ENCODE results near the gene UBA5.
A peak's percentile ranks its signal among the peaks of the same experiment; 100 is the strongest.
"Not testable (repeated sequence)": the region's sequence is repeated elsewhere in the genome, so short reads cannot be mapped to it uniquely, and the experiment has no call there.

Gene UBA5

GRCh38 chr3:132660052-132660810, at the start of gene UBA5:
Gene UBA5 (plus strand): TSS chr3:132660329. CDS start chr3:132660538, 209 bp downstream.
- peak; percentile 84 to 85 for DNase-seq

- DNase-seq = not testable (repeated sequence)
These were observed 44.8 kb upstream of the UBA5 start for GRCh38 chr3:132615301-132615700.

DNA sequence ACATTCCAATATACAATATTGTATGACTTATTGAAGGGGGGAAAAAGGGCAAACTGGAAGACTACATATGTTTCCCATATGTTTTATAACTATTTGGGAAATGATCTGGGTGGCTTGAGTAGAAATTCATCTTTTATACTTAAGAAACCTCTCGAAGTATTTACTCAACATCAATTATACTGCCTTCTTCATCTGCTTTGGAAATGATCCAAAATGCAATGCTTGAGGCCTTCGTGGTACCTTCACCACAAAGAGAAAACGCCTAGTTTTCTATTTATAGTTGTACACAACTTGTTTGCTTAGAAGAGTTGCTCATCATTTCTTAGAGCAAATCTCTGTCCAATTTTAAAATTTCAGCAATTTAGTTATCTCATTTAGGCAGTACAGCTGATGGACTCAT, 44.2 kb upstream of the UBA5 start:
- DNase-seq = no peak

DNA sequence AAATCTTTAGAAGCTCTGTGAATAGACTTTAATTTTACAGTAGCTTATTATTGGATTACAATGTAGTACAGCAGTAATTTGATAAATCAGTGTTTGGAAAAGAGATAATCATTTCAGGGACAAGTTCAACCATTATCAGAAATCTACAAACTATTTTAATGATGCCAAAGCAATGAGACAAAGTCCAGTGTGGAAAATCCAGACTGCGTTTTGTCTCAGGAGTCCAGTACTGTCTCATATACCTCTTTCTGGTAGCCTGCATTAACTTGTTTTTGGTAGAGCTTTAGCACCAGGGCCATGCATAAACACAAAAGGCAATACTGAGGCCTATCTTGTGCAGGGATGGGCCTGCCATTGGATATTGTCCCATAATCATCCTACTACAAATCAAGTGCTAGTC, 43.3 kb upstream of the UBA5 start:
- no peak for DNase-seq

- DNase-seq = no peak
These were observed 38.0 kb upstream of the UBA5 start for GRCh38 chr3:132622148-132622547.

DNA sequence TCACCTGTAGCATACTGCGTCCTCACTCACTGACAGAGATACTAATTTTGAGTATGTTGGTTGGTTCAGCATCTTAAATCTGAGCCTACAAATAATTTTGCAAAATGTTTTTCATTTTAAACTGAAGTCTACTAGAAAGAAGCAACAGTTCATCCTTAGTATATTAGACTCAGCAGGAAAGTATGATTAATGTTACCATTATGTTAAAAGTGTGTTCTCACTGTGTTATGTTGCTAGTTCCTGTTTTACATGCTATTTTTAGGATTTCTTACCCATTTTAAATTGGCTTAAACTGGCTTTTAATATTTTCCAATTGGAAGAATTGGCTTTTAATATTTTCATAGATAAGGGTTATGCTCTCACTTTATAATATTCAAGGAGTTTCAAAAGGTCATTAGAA, 37.4 kb upstream of the UBA5 start:
- no peak for DNase-seq

GRCh38 chr3:132623646-132624045, 36.5 kb upstream of the UBA5 start:
- no peak for DNase-seq

- DNase-seq = no peak
These were observed 35.3 kb upstream of the UBA5 start for GRCh38 chr3:132624790-132625189.

GRCh38 chr3:132625613-132626012, 34.5 kb upstream of the UBA5 start:
- DNase-seq = no peak

GRCh38 chr3:132626955-132627354, 33.2 kb upstream of the UBA5 start:
- DNase-seq = no peak

GRCh38 chr3:132628157-132628556, 32.0 kb upstream of the UBA5 start:
- DNase-seq = no peak

DNA sequence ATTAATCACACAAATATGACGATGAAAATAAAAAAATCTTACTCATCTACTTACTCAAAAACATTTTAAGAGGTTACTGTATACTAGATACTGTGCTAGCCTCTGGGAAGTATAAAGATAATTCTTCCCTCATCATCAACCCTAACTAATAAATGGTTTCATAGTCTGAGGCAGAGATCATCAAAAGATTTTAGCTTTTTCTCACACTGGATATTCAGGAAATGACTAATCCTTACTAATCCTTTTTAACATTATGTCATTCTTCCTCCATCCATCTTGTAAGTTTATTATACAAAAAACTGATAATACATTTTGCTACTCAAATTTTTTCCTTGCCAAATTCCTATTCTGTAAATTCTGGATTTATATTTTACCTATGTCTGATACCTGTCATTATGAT, 30.2 kb upstream of the UBA5 start:
- DNase-seq = no peak

- no peak for DNase-seq
These were observed 29.5 kb upstream of the UBA5 start for GRCh38 chr3:132630612-132631011.

DNA sequence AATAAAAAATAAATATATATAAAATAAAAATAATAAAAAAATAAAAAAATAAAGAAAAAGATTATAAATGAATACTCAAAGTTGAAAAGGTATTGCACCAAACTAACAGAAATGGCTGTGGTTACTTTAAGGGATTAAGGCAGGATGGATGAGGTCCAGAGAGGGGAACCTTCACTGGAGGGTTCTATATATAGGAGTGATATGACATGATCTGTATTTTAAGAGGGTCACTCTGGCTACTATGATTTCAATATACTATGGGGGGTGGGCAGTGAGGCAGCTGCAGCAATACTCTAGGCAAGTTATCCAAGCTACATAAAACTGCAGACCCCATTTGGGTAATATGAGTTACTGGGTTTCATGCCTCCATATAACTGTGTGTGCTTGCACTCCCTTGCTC, 25.1 kb upstream of the UBA5 start:
- DNase-seq = no peak

DNA sequence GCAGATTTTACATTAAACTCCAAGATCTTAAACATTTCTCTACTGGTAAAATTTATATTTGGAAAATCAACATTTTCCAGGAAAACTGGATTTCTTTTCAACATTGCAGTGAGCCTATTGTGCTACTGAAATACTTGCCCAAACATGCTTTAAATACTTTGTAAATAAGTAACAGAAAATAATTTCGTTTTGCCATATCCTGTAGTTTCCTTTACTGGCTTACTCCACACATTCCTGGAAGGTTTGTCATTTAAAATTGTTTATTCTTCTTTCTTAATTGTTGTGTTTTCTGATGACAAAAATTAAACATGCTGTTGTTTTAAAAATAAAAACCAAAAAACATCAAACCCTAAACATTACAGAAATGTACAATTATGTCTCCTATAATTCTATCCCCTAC, 22.5 kb upstream of the UBA5 start:
- no peak for DNase-seq

GRCh38 chr3:132638706-132639105, 21.4 kb upstream of the UBA5 start:
- DNase-seq = no peak

GRCh38 chr3:132641427-132641826, 18.7 kb upstream of the UBA5 start:
- not testable (repeated sequence) for DNase-seq

DNA sequence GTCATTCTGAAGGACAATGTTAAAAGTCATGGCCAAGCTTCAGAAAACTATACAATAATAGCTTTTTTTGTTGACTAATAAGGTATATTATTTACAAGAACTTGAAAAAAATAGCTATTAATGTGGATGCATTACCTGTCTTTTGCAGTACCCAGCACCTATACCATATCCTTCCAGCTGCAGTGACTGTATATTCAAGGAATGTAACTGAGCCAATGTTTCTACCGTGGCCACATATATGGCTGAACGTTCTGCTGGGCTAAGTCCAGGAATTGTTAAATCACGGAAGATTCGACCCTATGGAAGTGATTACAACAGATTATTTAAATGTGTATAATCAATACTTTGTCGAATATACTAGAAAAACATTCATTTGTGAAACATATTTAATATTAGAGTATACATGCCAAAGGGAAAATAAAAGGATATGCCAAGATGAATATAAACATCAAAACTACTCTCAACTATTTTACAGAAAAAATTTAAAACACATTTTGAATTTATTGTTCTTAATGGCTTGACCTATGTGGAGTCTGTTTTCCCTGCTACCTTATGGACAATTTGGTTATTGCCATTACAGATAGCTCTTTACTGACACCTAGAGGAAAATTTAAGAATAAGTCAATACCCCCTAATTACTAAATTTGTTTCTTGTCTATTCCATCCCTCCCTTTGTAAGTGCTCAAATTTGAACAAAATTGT, 18.1 kb upstream of the UBA5 start:
- DNase-seq = no peak

GRCh38 chr3:132642539-132642847, 17.6 kb upstream of the UBA5 start:
- no peak for DNase-seq

- no peak for DNase-seq
These were observed 16.8 kb upstream of the UBA5 start for GRCh38 chr3:132643366-132643765.

- DNase-seq = no peak
These were observed 15.1 kb upstream of the UBA5 start for GRCh38 chr3:132645058-132645457.

- DNase-seq = no peak
These were observed 10.0 kb upstream of the UBA5 start for GRCh38 chr3:132650153-132650552.

DNA sequence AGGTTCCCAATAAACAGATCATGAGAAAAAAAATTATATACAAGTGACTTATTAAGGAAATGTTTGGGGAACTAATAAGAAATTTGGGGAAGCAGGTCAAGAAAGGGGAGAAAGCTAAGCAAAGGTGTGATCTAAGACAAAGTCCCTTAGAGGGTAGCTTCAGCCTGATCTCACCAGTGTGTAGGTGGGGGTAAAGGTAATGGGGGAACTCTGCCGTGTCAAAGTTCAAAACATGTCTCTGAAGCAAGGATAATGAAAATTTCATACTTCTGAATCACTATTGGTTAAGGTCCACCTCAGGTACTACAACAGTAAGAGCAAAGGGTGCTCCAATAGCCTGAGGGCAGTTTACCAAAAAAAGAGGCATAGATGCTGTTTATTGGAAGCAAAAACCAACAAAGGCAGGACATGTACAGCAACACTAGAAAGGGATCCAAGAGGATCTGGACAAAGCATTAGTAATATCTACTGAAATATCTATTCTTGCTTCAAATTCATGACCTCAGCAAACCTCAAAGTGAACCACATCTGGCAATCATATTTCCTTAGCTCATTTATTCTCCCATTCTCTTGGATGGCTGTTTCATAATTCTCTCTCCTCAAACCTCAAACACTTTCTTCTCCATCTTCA, 7.4 kb upstream of the UBA5 start:
- DNase-seq = no peak

- DNase-seq = no peak
These were observed 5.9 kb upstream of the UBA5 start for GRCh38 chr3:132654190-132654589.

Measured in activated T-cell treated with anti-CD3 and anti-CD28 coated beads, Interleukin-2, amount 50 U/mL, for 48 hours (primary cell).